HepG2 (cell line): ENCODE measurements around the gene TMCC1. TPM values are rescaled to one million over a fixed set of nuclear protein-coding genes. Genes with fewer than 3 reads are reported as not detected.

ENCODE experiments used
- ATAC-seq: fragments of 200-7000 bp; cut with Tn5 transposase; 3 replicates; pipeline ENCODE4 v1.9.1; 2020; ENCODE audit warnings: mild to moderate bottlenecking, moderate library complexity
- BruUV-seq: library from RNA; stranded (reverse); fragments of 400-500 nt; replicated peaks from 2 replicates; lab custom pipeline; 2021; lab: Mats Ljungman, UMichigan
- CTCF ChIA-PET: fragments of 300-600 bp; formaldehyde crosslinking; extraction: SDS; loops from one replicate; lab custom pipeline; 2021; ENCODE audit warnings: low total read pairs, inconsistent platforms, low intra/inter-chr PET ratio; lab: Yijun Ruan, JAX
- POLR2A ChIA-PET: fragments of 350-600 bp; sonication (Branson Sonifier 250); formaldehyde crosslinking; loops from one replicate; lab custom pipeline; 2020; ENCODE audit warnings: antibody characterized with exemption, inconsistent platforms; lab: Yijun Ruan, JAX
- DNase-seq: peaks from one replicate; pipeline ENCODE4 v3.0.0-alpha.2; 2015; ENCODE audit warnings: low spot score
- FAIRE-seq: peaks from 3 replicates; lab custom pipeline; 2011; peaks lifted over from hg19 to GRCh38; lab: Jason Lieb, UNC
- H2AFZ ChIP-seq: one replicate; pipeline ENCODE4 v1.6.1; 2011; ENCODE audit warnings: low read length, inconsistent platforms
- H3K27ac ChIP-seq: fragments of 300-600 bp; 3 replicates; pipeline ENCODE4 v1.8.0; 2011; ENCODE audit warnings: mixed run types, mild to moderate bottlenecking, mixed read lengths, low read length, inconsistent platforms; ENCODE audit not compliant: insufficient read depth; ENCODE audit errors: extremely low read length
- H3K27me3 ChIP-seq, 2 experiments: fragments of 200-600 bp in 1 of 2; 2 replicates in 1 of 2; 3 replicates in 1 of 2; pipeline versions ENCODE4 v1.6.0 to v1.8.0; 2011; ENCODE audit warnings: low read length in 2 of 2, mild to moderate bottlenecking in 2 of 2, moderate library complexity in 2 of 2, inconsistent platforms in 1 of 2; ENCODE audit not compliant: insufficient read depth in 2 of 2, control insufficient read depth in 1 of 2
- H3K36me3 ChIP-seq, 2 experiments: fragments of 200-600 bp in 1 of 2; replicated peaks in 1 of 2; 2 replicates in 1 of 2; 3 replicates in 1 of 2; pipeline versions ENCODE4 v1.5.1 to v1.8.0; 2011; ENCODE audit warnings: low read length in 2 of 2, inconsistent platforms in 1 of 2; ENCODE audit not compliant: insufficient read depth in 2 of 2, control insufficient read depth in 1 of 2
- H3K4me1 ChIP-seq: 2 replicates; pipeline ENCODE4 v1.5.1; 2012; ENCODE audit warnings: low read length, inconsistent platforms; ENCODE audit not compliant: insufficient read depth
- H3K4me2 ChIP-seq: 2 replicates; pipeline ENCODE4 v1.6.0; 2011; ENCODE audit warnings: low read depth, low read length, inconsistent platforms
- H3K4me3 ChIP-seq, 3 experiments: fragments of 200-600 bp in 1 of 3; sonication (generic), shearing (Covaris generic) in 1 of 3; replicated peaks in 1 of 3; 2 replicates each; pipeline ENCODE4 v1.5.1; 2011 to 2016; ENCODE audit warnings: low read length in 3 of 3, inconsistent platforms in 2 of 3, low read depth in 2 of 3, mild to moderate bottlenecking in 2 of 3, control low read depth in 1 of 3, mixed read lengths in 1 of 3; ENCODE audit not compliant: insufficient read depth in 1 of 3
- H3K79me2 ChIP-seq: one replicate; pipeline ENCODE4 v1.6.1; 2011; ENCODE audit warnings: low read length, inconsistent platforms; ENCODE audit not compliant: insufficient read depth
- H3K9ac ChIP-seq: 2 replicates; pipeline ENCODE4 v1.6.0; 2011; ENCODE audit warnings: mild to moderate bottlenecking, low read depth, low read length, inconsistent platforms; ENCODE audit not compliant: insufficient read depth
- H3K9me3 ChIP-seq: 2 replicates; pipeline ENCODE4 v1.5.1; 2012; ENCODE audit warnings: mild to moderate bottlenecking, low read length
- H4K20me1 ChIP-seq: 2 replicates; pipeline ENCODE4 v1.6.0; 2011; ENCODE audit warnings: inconsistent platforms, mild to moderate bottlenecking, low read length, moderate library complexity; ENCODE audit not compliant: insufficient read depth
- ARID5B ChIP-seq: IDR thresholded peaks from 2 replicates; pipeline ENCODE4 v1.4.0; 2020; ENCODE audit warnings: mild to moderate bottlenecking, missing genetic modification reagents
- ATF1 ChIP-seq: IDR thresholded peaks from 2 replicates; pipeline ENCODE4 v1.6.1; 2016; ENCODE audit warnings: mild to moderate bottlenecking, control low read depth
- CBFB ChIP-seq: sonication (generic); formaldehyde crosslinking; IDR thresholded peaks from 2 replicates; pipeline ENCODE4 v1.4.0; 2020; ENCODE audit warnings: missing genetic modification reagents
- CSRNP1 ChIP-seq: sonication (generic); formaldehyde crosslinking; IDR thresholded peaks from 2 replicates; pipeline ENCODE4 v1.8.1; 2023; ENCODE audit warnings: mild to moderate bottlenecking, missing genetic modification reagents
- HIVEP1 ChIP-seq: sonication (generic); formaldehyde crosslinking; IDR thresholded peaks from 2 replicates; pipeline ENCODE4 v1.4.0; 2020; ENCODE audit warnings: mild to moderate bottlenecking, missing genetic modification reagents
- PRDM4 ChIP-seq: sonication (generic); formaldehyde crosslinking; IDR thresholded peaks from 2 replicates; pipeline ENCODE4 v1.9.0; 2021; ENCODE audit warnings: missing genetic modification reagents, borderline replicate concordance
- RARG ChIP-seq: sonication (generic); formaldehyde crosslinking; IDR thresholded peaks from 2 replicates; pipeline ENCODE4 v1.4.0; 2020; ENCODE audit warnings: low read depth, mild to moderate bottlenecking, missing genetic modification reagents
- RFX1 ChIP-seq: fragments of 450-650 bp; IDR thresholded peaks from 2 replicates; pipeline ENCODE4 v1.6.1; 2017
- RFX3 ChIP-seq: IDR thresholded peaks from 2 replicates; pipeline ENCODE4 v1.6.1; 2016; ENCODE audit warnings: missing biosample characterization, missing genetic modification reagents
- RFXAP ChIP-seq: sonication (generic); formaldehyde crosslinking; IDR thresholded peaks from 2 replicates; pipeline ENCODE4 v1.4.0; 2020; ENCODE audit warnings: missing genetic modification reagents, borderline replicate concordance
- SOX13 ChIP-seq, 3 experiments: fragments of 450-650 bp in 1 of 3; sonication (generic) in 1 of 3; formaldehyde crosslinking in 1 of 3; IDR thresholded peaks in 2 of 3; conservative IDR thresholded peaks in 1 of 3; 2 replicates each; pipeline versions ENCODE4 v1.5.0 to v1.6.1; 2016 to 2020; ENCODE audit warnings: antibody characterized with exemption in 1 of 3, mild to moderate bottlenecking in 1 of 3, missing compliant biosample characterization in 1 of 3, missing genetic modification reagents in 1 of 3, moderate library complexity in 1 of 3
- ZNF136 ChIP-seq: sonication (generic); formaldehyde crosslinking; IDR thresholded peaks from 2 replicates; pipeline ENCODE4 v1.8.1; 2022; ENCODE audit warnings: low read depth, mild to moderate bottlenecking, moderate library complexity, missing genetic modification reagents
- ZNF496 ChIP-seq: sonication (generic); formaldehyde crosslinking; IDR thresholded peaks from 2 replicates; pipeline ENCODE4 v1.8.1; 2023; ENCODE audit warnings: mild to moderate bottlenecking, moderate library complexity, missing genetic modification reagents; ENCODE audit not compliant: insufficient replicate concordance
- ZNF639 ChIP-seq: conservative IDR thresholded peaks from 2 replicates; pipeline ENCODE4 v1.6.1; 2018; ENCODE audit warnings: missing genetic modification reagents
- ZNF670 ChIP-seq: sonication (generic); formaldehyde crosslinking; IDR thresholded peaks from 2 replicates; pipeline ENCODE4 v1.8.0; 2022; ENCODE audit warnings: mild to moderate bottlenecking, missing genetic modification reagents, borderline replicate concordance
- ZNF772 ChIP-seq: sonication (generic); formaldehyde crosslinking; IDR thresholded peaks from 2 replicates; pipeline ENCODE4 v1.5.0; 2020; ENCODE audit warnings: mild to moderate bottlenecking, missing genetic modification reagents
- WGBS: methylation state at CpG from one replicate; pipeline ENCODE4 v1.1.6; 2017; ENCODE audit warnings: low lambda C conversion rate; 5-methylcytosine and 5-hydroxymethylcytosine counted together
- in situ Hi-C: cut with HindIII; loops from 2 replicates; pipeline ENCODE4 v1.10.0; 2017; ENCODE audit warnings: low pct_unique_long_range_greater_than_20kb; ENCODE audit not compliant: extremely low pct_ligation_motif_present
- intact Hi-C: fragments of 100-400 bp; cut with micrococcal nuclease; formaldehyde crosslinking; loops from one replicate; pipeline ENCODE4 v1.10.0; 2022; ENCODE audit not compliant: unreplicated experiment
- polyA plus RNA-seq, 8 experiments: library from polyadenylated mRNA; depleted of rRNA in 3 of 8; stranded (reverse) in 7 of 8; unstranded in 1 of 8; fragments of >200 nt; fragmentation: Illumina TruSeq in 4 of 8; extraction: Trizol in 4 of 8; gene quantifications; 2 replicates each; pipeline versions ENCODE4 v1.2.1 to v1.2.3, GENCODE V29; 2011 to 2016; ENCODE audit warnings: low read depth in 4 of 8, missing spikeins in 1 of 8, mixed read lengths in 1 of 8; ENCODE audit not compliant: insufficient read depth in 1 of 8
- total RNA-seq, 5 experiments: library from RNA; depleted of rRNA; stranded (reverse); fragments of >200 nt; fragmentation: Illumina TruSeq; extraction: Trizol; gene quantifications; 2 replicates each; pipeline ENCODE4 v1.2.3, GENCODE V29; 2016; ENCODE audit warnings: low read depth in 1 of 5

TMCC1 gene
- total and polyA plus RNA-seq, 2 of the 13 experiments (the other 11 are each of a cell fraction or from before 2014, with no cell fraction given): 12.1 to 264 TPM

GRCh38 chr3:129827765-129828164 lies 65.7 kb downstream of the TMCC1 start:
- DNase-seq: no peak
- Histone ChIP-seq H3K27ac (no peak overlapping the region), H3K4me2 (no peak overlapping the region), H3K4me3 (no peak overlapping the region), H3K36me3 (peaks cover 1 to 7% of the 10 kb centered on the region in 2 experiments), H3K9ac (no peak overlapping the region), H4K20me1 (no peaks in the 10 kb centered on the region), H3K4me1 (peaks cover 20% of the 10 kb centered on the region), H3K79me2 (no peaks in the 10 kb centered on the region), H3K27me3 (no peaks in the 10 kb centered on the region), H2AFZ (no peak overlapping the region), H3K9me3 (no peaks in the 10 kb centered on the region)
- ChIA-PET CTCF (no interaction called here), POLR2A (interaction anchor here (0.5 kb wide), 1 partner anchor 206 kb away, joined by 5 read pairs; no protein-coding TSS in a partner anchor)
- no TSS peak for BruUV-seq
- WGBS: 100% methylated on average over 7 of the region's 7 CpGs
- in situ Hi-C loops (no loop called here), intact Hi-C loops (loop anchor here (5.0 kb wide), 1 partner anchor 445 kb away; no protein-coding TSS in a partner anchor)
- ATAC-seq: no peak
- no peak for FAIRE-seq
- TF ChIP-seq HIVEP1 (CRISPR knock-in tag) (no peak), ZNF772 (no peak), CBFB (no peak), RFX1 (no peak), PRDM4 (CRISPR knock-in tag) (no peak), ZNF639 (no peak), RFX3 (no peak), SOX13 (IDR thresholded peaks at IDR 0.05) (no peak), SOX13 (CRISPR knock-in tag; conservative IDR thresholded peaks at IDR 0.05 in 1 of 2, IDR thresholded peaks at IDR 0.05 in 1 of 2) (no peak), ZNF136 (no peak), ZNF670 (CRISPR knock-in tag) (no peak), ARID5B (CRISPR knock-in tag) (no peak), RARG (CRISPR knock-in tag) (no peak), CSRNP1 (no peak), RFXAP (CRISPR knock-in tag) (no peak), ZNF496 (no peak), ATF1 (no peak)
